HG03060 (cell line): ENCODE data around the gene GSTA2.
"Not testable (repeated sequence)": the region's sequence is repeated elsewhere in the genome, so short reads cannot be mapped to it uniquely, and the experiment has no call there.

ENCODE experiments used
- ATAC-seq: cut with Tn5 transposase; IDR thresholded peaks from one replicate; pipeline ENCODE4 v1.9.1; 2021; ENCODE audit warnings: low read depth, moderate number of reproducible peaks; ENCODE audit not compliant: unreplicated experiment

GSTA2 gene

DNA sequence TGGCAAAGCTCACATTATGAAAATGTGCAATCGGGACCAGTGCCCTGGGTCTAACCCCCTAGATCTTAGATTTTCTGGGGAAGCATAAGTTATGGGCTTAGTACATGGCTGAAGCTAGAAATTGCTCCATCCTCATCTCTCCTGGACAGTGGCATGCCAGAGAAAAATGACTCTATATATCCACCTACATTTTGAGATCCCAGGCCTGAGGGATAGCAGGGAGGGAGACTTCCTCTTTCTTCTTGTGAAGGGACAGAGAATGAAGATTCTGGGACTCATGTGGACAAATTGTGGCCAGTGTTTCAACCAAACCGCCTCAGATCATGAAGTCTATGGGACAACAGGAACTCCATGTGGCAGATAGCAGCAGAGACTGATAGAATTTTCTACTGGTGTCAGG lies 35.4 kb downstream of the GSTA2 start:
- ATAC-seq: no peak

DNA sequence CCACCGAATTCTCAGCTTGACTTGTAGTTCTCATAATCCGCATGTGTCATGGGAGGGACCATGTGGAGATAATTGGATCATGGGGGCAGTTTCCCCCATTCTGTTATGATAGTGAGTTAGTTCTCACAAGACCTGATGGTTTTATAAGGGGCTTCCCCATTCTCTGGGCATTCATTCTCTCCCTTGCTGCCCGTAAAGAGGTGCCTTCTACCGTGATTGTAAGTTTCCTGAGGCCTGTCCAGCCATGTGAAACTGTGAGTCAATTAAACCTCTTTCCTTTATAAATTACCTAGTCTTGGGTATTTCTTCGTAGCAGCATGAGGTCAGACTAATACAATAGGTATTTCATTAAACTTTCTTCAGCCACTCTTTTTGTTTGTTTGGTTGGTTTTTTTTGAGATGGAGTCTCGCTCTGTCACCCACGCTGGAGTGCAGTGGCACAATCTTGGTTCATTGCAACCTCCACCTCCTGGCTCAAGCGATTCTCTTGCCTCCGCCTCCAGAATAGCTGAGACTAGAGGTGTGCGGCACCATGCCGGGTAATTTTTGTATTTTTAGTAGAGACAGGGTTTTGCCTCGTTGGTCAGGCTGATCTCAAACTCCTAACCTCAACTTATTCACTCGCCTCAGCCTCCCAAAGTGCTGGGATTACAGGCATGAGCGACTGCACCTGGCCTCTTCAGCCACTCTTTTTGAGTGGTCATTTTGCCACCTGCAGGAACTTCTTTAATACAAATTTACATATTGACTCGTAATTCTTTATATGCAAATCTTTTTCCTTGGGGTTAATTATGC lies 36.3 kb downstream of the GSTA2 start:
- ATAC-seq: no peak

DNA sequence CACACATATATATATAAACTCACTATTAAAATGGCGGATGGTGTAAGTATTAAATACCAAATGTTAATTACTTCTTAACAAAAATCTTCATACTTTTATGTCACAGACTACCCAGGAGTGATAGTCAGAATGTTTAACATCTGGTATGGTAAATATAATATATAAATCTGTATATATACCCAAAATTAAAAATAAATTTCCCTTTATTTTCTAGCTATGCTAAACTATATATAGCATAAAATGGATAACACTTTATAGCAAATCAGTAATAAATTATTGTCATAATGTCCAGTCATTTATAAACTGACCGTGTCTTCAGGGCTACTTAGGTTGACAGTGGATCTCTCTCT lies 37.1 kb downstream of the GSTA2 start:
- no peak for ATAC-seq

DNA sequence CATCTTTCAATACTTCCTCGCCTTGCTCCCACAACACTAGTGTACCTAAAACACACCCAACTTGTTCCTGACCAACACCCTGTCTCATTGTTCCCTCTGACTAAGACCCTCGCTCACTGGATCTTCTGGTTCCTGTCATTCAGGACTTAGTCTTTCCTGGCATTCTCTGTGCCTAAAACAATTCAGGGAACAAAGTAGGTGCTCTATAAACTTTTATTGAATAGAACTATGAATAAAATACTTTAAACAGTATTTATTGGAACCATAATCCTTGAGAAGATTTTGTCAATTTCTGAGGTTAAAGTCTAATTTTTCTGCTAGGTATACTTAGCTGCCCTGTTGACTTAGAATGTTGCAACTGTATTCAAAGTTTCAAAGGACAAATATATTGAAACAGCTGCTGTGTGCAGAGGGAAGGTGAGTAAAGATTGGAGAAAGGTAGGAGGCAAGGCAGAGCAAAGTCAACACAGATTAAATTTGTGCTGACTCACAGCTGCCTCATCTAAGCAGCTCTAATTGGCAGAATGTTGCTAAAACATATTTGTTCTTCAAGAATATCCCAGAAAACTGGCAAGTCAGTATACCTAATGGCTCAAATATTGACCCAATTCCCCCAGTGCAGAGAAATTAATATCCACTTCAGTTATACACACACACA lies 37.6 kb downstream of the GSTA2 start:
- no peak for ATAC-seq

DNA sequence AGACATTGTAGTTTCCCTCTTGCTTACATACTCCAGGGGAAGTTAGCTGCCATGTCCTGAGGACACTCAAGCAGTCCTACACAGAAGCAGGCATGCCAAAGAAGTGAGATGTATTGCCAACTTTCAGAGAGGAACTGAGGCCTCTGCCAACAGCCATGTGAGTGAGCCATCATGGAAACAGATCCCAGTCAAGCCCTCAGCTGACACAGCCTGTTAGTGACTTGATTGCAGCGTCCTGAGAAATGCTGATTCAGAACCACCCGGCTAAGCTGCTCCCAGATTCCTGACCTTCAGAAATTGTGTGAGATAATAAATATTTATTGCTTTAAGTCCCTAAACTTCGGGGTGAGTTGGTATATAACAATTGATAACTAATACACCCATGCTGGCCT lies 38.1 kb downstream of the GSTA2 start:
- ATAC-seq: no peak

DNA sequence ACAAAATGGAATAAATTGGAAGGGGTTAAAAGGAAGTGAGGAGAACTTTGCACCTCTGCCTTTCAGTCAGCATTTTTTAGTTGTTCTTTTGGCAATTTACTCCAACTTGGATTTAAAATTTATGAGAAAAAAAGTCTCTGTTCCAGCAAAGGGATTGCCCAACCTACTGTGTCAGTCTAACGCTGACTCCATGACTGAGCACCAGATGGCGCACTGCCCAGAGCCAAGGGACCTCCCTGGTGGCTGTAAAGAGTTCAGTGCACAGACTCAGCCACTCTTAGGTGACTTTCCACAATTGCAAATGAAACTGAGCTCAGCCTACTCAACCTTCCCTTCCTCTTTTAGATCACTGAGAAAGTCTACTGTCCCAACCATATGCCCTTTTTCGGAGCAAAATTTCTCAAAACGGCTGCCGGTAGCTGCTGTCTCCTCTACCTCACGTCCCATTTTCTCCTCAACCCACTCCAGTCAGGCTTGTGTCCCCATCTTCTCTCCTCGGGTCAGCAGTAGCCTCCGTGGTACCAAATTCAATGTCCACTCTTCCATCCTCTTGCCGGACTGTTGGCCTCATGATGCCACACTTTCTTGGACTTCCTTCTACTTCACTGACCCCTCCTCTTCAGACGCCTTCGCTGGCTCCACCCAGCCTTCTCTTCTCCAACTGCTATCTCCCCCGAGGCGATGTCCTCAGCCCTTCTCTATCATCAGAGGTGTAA lies 38.7 kb downstream of the GSTA2 start:
- ATAC-seq: peak; percentile 92

DNA sequence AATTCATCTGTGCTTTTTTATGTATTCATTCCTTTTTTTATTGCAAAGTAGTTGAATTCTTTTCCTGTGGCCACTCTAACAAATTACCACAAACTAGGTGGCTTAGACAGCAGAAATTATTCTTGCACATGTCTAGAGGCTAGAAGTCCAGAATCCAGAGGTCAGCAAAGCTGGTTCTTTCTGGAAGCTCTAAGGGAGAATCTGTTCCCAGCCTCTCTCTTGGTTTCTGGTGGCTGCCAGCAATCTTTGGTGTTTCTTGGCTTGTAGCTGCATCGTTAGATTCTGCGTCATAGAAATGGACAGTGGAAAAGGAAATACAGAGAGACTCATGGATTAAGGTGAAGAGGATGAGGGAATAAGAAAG lies 39.3 kb downstream of the GSTA2 start:
- ATAC-seq: no peak

DNA sequence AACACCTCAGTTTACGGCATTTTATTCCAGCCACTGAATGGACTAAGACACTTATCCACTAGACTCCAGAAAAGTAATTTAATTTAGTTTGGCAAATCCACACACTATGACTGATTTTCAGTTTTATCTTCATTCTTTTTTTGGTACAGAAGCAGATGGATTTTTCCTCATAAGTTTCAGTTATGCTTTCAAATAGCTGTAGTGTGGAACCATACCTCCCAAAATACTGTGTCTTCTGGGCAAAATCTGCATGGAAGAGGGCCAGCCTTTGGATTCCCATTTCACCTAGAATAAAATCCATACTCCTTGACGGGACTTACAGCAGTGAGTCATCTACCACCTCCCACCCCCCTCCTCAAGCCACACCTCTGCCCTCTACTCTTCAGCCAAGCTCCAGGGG lies 43.0 kb downstream of the GSTA2 start:
- no peak for ATAC-seq

DNA sequence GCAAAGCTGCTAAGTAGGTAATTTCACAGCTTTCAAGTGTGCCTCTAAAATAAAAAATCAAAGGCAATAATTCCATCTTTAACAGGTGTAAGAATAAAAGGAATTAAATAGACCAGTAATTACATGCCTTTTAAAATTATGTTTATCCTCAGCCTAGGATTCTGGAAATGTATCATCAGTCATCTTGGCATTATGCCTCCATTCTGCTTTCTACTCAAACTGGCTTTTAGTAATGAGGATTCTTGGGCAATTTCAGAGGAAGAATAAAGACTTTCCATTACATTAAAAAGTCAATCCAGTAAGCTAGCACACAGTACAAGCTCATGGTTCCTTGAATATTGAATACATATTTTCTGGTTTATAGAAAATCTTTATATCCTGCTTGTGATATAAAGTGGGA lies 44.7 kb downstream of the GSTA2 start:
- ATAC-seq: no peak

DNA sequence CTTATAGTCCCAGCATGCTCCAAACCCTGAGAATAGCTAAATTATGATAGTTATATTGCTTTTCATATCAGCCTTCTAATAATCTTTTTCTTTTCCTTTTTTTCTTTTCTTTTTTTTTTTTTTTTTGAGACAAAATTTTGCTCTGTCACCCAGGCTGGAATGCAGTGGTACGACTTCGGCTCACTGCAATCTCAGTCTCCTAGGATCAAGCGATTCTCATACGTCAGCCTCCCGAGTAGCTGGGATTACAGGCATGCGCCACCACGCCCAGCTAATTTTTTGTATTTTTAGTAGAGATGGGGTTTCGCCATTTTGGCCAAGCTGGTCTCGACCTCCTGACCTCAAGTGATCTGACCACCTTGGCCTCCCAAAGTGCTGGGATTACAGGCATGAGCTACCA lies 48.5 kb downstream of the GSTA2 start:
- not testable (repeated sequence) for ATAC-seq

DNA sequence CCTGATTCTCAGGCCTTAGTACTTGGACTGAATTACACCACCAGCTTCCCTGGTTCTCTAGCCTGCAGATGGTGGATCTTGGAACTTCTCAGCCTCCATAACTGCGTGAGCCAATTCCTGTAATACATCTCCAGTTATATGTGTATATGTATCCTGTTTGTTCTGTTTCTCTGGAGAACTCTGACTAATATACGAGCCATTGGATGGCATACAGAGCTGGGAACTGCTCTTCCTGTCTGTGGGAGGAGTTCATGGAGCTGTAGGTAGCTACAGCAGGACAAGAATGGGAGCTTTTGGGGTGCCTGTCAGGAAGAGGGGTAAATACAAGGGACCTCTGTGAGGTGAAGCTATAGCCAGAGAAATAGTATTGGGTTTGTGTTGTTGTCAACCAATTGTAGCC lies 51.1 kb downstream of the GSTA2 start:
- ATAC-seq: no peak

DNA sequence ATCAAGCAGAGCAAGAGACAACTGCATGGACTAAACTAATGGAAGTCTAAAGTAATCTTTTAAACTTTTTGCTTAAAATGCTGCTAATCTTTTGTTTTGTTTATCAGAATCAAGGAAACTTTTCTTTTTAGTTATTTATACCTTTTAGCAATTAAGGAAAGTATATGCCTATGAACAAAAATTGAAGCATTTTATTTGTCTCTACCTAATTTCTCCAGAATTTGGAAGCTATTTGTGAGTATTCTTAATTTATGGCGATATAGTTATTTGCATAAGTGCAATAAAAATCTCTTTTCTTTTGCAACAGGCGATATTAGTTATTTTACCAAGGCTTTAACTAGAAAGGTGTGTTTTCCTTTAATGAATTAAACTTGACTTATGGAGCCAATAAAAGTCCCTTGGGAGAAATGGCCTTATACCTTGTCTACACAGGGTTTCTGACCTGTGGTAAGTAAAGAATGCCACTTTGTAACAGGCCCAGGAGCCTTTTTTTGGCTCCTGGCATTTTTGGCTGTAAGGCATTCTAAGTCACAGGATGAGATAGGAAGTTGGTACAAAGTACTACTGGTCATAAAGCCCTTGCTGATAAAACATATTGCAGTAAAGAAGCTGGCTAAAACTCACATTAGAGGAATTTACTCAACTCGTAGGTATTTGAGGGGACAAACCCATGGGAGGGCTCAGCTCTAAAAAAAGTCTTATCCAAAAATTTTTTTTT lies 55.2 kb downstream of the GSTA2 start:
- no peak for ATAC-seq

DNA sequence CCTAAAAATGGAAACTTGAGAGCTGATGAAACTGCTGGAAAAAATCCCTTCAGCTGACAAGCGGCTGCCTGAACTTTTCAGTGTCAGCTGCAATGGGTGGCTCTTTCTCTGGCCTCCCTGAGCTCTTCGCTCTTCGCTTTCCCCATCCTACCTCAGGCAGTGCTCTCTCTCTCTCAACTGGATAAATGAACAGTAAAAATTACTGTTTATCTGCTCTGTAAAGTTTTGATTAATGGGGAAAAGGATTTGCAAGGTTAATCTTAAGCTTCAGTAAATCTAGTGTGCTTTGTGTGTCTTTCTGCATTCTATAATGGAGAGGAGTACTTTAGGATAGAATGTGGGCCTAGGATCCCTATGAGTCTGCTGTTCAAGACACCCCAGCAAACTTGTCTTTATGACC lies 57.3 kb downstream of the GSTA2 start:
- ATAC-seq: no peak

DNA sequence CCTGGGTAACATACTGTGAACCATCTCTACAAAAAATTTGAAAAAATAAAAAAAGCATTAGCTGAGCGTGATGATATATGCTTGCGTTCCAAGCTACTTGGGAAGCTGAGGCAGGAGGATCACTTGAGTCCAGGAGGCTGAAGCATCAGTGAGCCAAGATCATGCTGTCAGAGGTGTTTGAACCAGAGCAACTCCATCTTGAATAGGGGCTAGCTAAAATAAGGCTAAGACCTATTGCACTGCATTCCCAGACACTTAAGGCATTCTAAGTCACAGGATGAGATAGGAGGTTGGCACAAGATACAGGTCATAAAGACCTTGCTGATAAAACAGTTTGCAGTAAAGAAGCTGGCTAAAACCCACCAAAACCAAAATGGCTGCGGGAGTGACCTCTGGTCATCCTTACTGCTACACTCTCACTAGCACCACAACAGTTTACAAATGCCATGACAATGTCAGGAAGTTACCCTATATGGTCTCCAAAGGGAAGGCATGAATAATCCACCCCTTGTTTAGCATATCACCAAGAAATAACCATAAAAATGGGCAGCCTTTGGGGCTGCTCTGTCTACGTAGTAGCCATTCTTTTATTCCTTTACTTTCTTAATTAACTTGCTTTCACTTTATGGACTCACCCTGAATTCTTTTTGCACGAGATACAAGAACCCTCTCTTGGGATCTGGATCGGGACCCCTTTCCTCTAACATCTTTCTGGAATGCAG lies 58.3 kb downstream of the GSTA2 start:
- not testable (repeated sequence) for ATAC-seq

DNA sequence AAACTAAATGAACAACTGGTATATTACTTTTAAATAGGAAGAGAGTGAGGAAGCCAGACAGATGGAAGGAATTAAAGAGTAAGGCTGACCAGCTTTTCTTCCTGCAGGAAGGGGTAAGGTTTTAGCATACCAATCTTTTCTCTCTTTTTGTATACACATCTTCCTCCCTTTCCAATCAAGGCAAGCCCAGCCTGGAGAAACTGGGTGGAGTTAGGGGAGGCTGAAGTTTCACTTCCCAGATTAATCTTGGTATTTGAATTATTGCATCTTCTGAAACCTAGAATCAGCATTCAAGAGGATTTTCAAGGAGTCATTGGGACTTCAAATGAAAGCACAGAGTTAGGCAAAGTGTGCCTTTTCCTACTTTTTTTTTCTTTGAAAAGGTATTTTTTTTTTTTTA lies 59.2 kb downstream of the GSTA2 start:
- no peak for ATAC-seq
